ENCODE data around the gene PRSS27.

- TF ChIP-seq CTCF (IDR thresholded peaks at IDR 0.05; ENCODE audit: low read length) (no peak), EZH2 (IDR thresholded peaks at IDR 0.05; ENCODE audit: borderline replicate concordance, low read length) (no peak)
These were observed 18.6 kb upstream of the PRSS27 start for GRCh38 chr16:2738615-2739014.
